Lung (tissue), 16 donors: ENCODE data around the gene AGBL2. TPM values are rescaled to one million over a fixed set of nuclear protein-coding genes. Genes with fewer than 3 reads are reported as not detected.
"Not testable (repeated sequence)": the region's sequence is repeated elsewhere in the genome, so short reads cannot be mapped to it uniquely, and the experiment has no call there.

Experiments
- ATAC-seq: fragments of 200-7000 bp; cut with Tn5 transposase; one replicate; pipeline ENCODE4 v1.9.1; 2020; ENCODE audit warnings: moderate number of reproducible peaks; ENCODE audit not compliant: insufficient read depth, low FRiP score
- DNase-seq, 3 donors: peaks; one replicate each; pipeline ENCODE4 v3.0.0-alpha.2; 2013 to 2017
- H3K27ac ChIP-seq, 2 donors: one replicate each; pipeline ENCODE4 v1.5.1; 2013; ENCODE audit warnings: mild to moderate bottlenecking in 2 of 2, moderate library complexity in 2 of 2, control low read depth in 1 of 2, inconsistent platforms in 1 of 2, low read depth in 1 of 2, low read length in 1 of 2
- H3K27me3 ChIP-seq, 3 donors: one replicate each; pipeline ENCODE4 v1.5.1; 2013; ENCODE audit warnings: low read length in 2 of 3; ENCODE audit not compliant: control insufficient read depth in 3 of 3, insufficient read depth in 3 of 3
- H3K36me3 ChIP-seq, 4 donors: one replicate each; pipeline ENCODE4 v1.5.1; 2013; ENCODE audit warnings: low read length in 4 of 4, mild to moderate bottlenecking in 1 of 4, moderate library complexity in 1 of 4; ENCODE audit not compliant: control insufficient read depth in 4 of 4, insufficient read depth in 4 of 4
- H3K4me1 ChIP-seq, 5 donors: one replicate each; pipeline ENCODE4 v1.5.1; 2013; ENCODE audit warnings: low read length in 5 of 5, mild to moderate bottlenecking in 2 of 5, moderate library complexity in 1 of 5; ENCODE audit not compliant: control insufficient read depth in 5 of 5, insufficient read depth in 5 of 5
- H3K4me3 ChIP-seq: one replicate; pipeline ENCODE4 v1.5.1; 2013; ENCODE audit warnings: mild to moderate bottlenecking, control low read depth, moderate library complexity
- H3K9ac ChIP-seq, 2 donors: one replicate each; pipeline ENCODE4 v1.5.1; 2013; ENCODE audit warnings: low read length in 2 of 2, control low read depth in 1 of 2; ENCODE audit not compliant: insufficient read depth in 1 of 2
- H3K9me3 ChIP-seq, 4 donors: one replicate each; pipeline ENCODE4 v1.5.1; 2013; ENCODE audit warnings: low read length in 3 of 4, mild to moderate bottlenecking in 1 of 4, moderate library complexity in 1 of 4; ENCODE audit not compliant: control insufficient read depth in 4 of 4, insufficient read depth in 3 of 4
- CTCF ChIP-seq: IDR thresholded peaks from 2 replicates; pipeline ENCODE4 v1.5.1; 2012; ENCODE audit warnings: mild to moderate bottlenecking; ENCODE audit errors: control extremely low read depth, extremely low read depth
- WGBS, 2 donors: extraction: QIAGEN DNeasy Blood & Tissue Kit; methylation state at CpG; one replicate each; pipeline ENCODE4 v1.1.7; 2013; 5-methylcytosine and 5-hydroxymethylcytosine counted together
- long read RNA-seq, 5 donors: transcript quantifications; one replicate each; lab custom pipeline, GENCODE V29; 2026
- polyA plus RNA-seq, 2 donors: library from polyadenylated mRNA; stranded (reverse); fragments of 200-250 nt; gene quantifications; one replicate each; pipeline ENCODE4 v1.2.1, GENCODE V29; 2013
- total RNA-seq, 2 donors: library from RNA; depleted of rRNA in 1 of 2; stranded (reverse); fragments of >200 nt in 1 of 2; gene quantifications; one replicate each; pipeline ENCODE4 v1.2.1, GENCODE V29; 2014 to 2021
- donor health status: control.
- donor health status: control.
- donor health status: Bipolar disorder and iron deficiency.
- donor health status: healthy.
- donor health status: DM: yes; HTN: yes; CAD: no.

AGBL2 gene, protein sequence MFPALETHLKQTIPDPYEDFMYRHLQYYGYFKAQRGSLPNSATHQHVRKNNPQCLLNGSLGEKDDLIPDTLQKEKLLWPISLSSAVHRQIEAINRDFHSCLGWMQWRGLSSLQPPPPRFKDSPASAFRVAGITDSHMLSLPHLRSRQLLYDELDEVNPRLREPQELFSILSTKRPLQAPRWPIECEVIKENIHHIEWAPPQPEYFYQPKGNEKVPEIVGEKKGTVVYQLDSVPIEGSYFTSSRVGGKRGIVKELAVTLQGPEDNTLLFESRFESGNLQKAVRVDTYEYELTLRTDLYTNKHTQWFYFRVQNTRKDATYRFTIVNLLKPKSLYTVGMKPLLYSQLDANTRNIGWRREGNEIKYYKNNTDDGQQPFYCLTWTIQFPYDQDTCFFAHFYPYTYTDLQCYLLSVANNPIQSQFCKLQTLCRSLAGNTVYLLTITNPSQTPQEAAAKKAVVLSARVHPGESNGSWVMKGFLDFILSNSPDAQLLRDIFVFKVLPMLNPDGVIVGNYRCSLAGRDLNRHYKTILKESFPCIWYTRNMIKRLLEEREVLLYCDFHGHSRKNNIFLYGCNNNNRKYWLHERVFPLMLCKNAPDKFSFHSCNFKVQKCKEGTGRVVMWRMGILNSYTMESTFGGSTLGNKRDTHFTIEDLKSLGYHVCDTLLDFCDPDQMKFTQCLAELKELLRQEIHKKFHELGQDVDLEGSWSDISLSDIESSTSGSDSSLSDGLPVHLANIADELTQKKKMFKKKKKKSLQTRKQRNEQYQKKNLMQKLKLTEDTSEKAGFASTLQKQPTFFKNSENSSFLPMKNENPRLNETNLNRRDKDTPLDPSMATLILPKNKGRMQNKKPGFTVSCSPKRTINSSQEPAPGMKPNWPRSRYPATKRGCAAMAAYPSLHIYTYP
- total RNA-seq (10 to 100 TPM; 11.0 to 12.5 TPM), polyA plus RNA-seq (1 to 10 TPM; 3.1 to 3.2 TPM)
- long read RNA-seq, donor 1 = 0 reads
- long read RNA-seq, donor 2 = 0 reads
- long read RNA-seq, donor 3 = 0 reads
- long read RNA-seq, donor 4 = 0 reads
- long read RNA-seq, donor 5, partial matches to known transcripts = 0 of 1 reads
- long read RNA-seq, donor 5, other reads (novel, unspliced or antisense) = 0 of 1 reads

- ATAC-seq (peak; percentile 92), DNase-seq (peak; percentile 83 to 87 (median 84))
- WGBS, 2 donors = 1% methylated on average over 32 to 35 of the region's 35 CpGs
- Histone ChIP-seq H3K36me3 (peaks cover 15 to 26% (median 23%) of the 10 kb centered on the region in 4 donors), H3K4me3 (peak within 1 kb of the TSS; percentile 67), H3K27me3 (no peaks in the 10 kb centered on the region), H3K9ac (peak within 1 kb of the TSS; percentile 14 to 63), H3K27ac (peak within 1 kb of the TSS in 1 of 2 donors; percentile 86), H3K9me3 (no peaks in the 10 kb centered on the region), H3K4me1 (peaks cover 0 to 10% (median 0%) of the 10 kb centered on the region in 5 donors)
- no peak for TF ChIP-seq CTCF
These were observed at the start of gene AGBL2 for GRCh38 chr11:47715082-47715669. Gene AGBL2, minus strand, starts transcription at chr11:47715369. Its CDS starts 719 bp downstream, at chr11:47714650.

GRCh38 chr11:47759291-47759690 lies 44.1 kb upstream of the AGBL2 start:
- not testable (repeated sequence) for ATAC-seq

DNA sequence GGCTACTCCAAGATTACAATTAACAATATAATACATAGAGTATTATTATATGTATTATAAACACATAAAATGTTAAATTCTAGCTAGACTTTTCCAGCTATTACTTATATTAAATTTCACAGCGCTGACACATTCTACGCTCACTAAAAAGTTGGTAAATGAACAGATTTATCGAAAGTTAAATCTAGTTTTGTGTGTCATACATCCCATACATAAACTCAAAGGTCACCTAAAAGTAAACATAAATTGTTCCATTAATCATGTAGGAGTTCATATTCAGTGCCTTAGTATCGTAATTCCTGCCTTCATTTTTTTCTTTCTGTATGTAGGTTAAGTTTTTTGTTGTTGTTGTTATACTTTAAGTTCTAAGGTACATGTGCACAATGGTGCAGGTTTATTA lies 41.0 kb upstream of the AGBL2 start:
- 97 to 98% methylated on average over 4 of the region's 4 CpGs for WGBS, 2 donors
- no peaks in the 10 kb centered on the region for H3K4me1 ChIP-seq
- H3K9me3 ChIP-seq = peaks cover 0 to 1% (median 0%) of the 10 kb centered on the region in 4 donors
- ATAC-seq (no peak), DNase-seq (no peak)
- no peaks in the 10 kb centered on the region for H3K27me3 ChIP-seq
- H3K9ac ChIP-seq = no peak overlapping the region
- no peak overlapping the region for H3K4me3 ChIP-seq
- H3K27ac ChIP-seq = no peak overlapping the region
- TF ChIP-seq CTCF = no peak
- peaks cover 37 to 51% (median 47%) of the 10 kb centered on the region in 4 donors for H3K36me3 ChIP-seq

More at GRCh38 chr11:47759291-47759690, 44.1 kb upstream of the AGBL2 start:
- not testable (repeated sequence) for DNase-seq, H3K4me1 ChIP-seq, H3K9ac ChIP-seq, H3K4me3 ChIP-seq, H3K9me3 ChIP-seq, H3K27me3 ChIP-seq, H3K27ac ChIP-seq
- peaks cover 31 to 42% (median 36%) of the 10 kb centered on the region in 4 donors for H3K36me3 ChIP-seq
- 91 to 92% methylated on average over 11 of the region's 11 CpGs for WGBS, 2 donors
